HEK293 (cell line): ENCODE measurements around the gene HOXB7.

ENCODE experiments used
- BCL11A ChIP-seq: fragments of 450-650 bp; formaldehyde crosslinking; IDR thresholded peaks from 2 replicates; pipeline ENCODE4 v1.5.1; 2016; ENCODE audit warnings: low read depth, missing biosample characterization, missing genetic modification characterization
- BCL11B ChIP-seq: fragments of 450-650 bp; formaldehyde crosslinking; IDR thresholded peaks from 2 replicates; pipeline ENCODE4 v1.5.1; 2016; ENCODE audit warnings: low read depth, missing biosample characterization, missing genetic modification characterization
- CTCF ChIP-seq: fragments of 450-650 bp; formaldehyde crosslinking; IDR thresholded peaks from 2 replicates; pipeline ENCODE4 v1.5.1; 2016; ENCODE audit warnings: missing biosample characterization, missing genetic modification characterization
- MZF1 ChIP-seq: fragments of 450-650 bp; formaldehyde crosslinking; IDR thresholded peaks from 2 replicates; pipeline ENCODE4 v1.5.1; 2017; ENCODE audit warnings: missing biosample characterization, missing genetic modification characterization, borderline replicate concordance
- OSR2 ChIP-seq: fragments of 450-650 bp; formaldehyde crosslinking; IDR thresholded peaks from 2 replicates; pipeline ENCODE4 v1.5.1; 2016; ENCODE audit warnings: missing biosample characterization, missing genetic modification characterization
- OVOL3 ChIP-seq: fragments of 450-650 bp; formaldehyde crosslinking; IDR thresholded peaks from 2 replicates; pipeline ENCODE4 v1.5.1; 2016; ENCODE audit warnings: missing biosample characterization, missing genetic modification characterization
- SCRT1 ChIP-seq: fragments of 450-650 bp; formaldehyde crosslinking; IDR thresholded peaks from 2 replicates; pipeline ENCODE4 v1.5.1; 2016; ENCODE audit warnings: missing biosample characterization, missing genetic modification characterization, borderline replicate concordance
- SETDB1 ChIP-seq: IDR thresholded peaks from one replicate; pipeline ENCODE4 v1.6.1; 2017; ENCODE audit warnings: mild to moderate bottlenecking, low read length, moderate library complexity, mixed read lengths; ENCODE audit not compliant: insufficient read length
- TCF7L2 ChIP-seq: IDR thresholded peaks from 2 replicates; pipeline ENCODE4 v1.6.1; 2011; ENCODE audit warnings: low read depth, mild to moderate bottlenecking, inconsistent platforms, low read length, moderate library complexity, borderline replicate concordance
- ZFP37 ChIP-seq: fragments of 450-650 bp; formaldehyde crosslinking; IDR thresholded peaks from 2 replicates; pipeline ENCODE4 v1.5.1; 2016; ENCODE audit warnings: missing biosample characterization, missing genetic modification characterization
- ZNF10 ChIP-seq: fragments of 450-650 bp; formaldehyde crosslinking; IDR thresholded peaks from 2 replicates; pipeline ENCODE4 v1.5.1; 2017; ENCODE audit warnings: missing biosample characterization, missing genetic modification characterization
- ZNF133 ChIP-seq: fragments of 450-650 bp; formaldehyde crosslinking; IDR thresholded peaks from 2 replicates; pipeline ENCODE4 v1.5.1; 2016; ENCODE audit warnings: missing biosample characterization, missing genetic modification characterization
- ZNF140 ChIP-seq: fragments of 450-650 bp; formaldehyde crosslinking; IDR thresholded peaks from 2 replicates; pipeline ENCODE4 v1.5.1; 2016; ENCODE audit warnings: missing biosample characterization, missing genetic modification characterization
- ZNF155 ChIP-seq: fragments of 450-650 bp; formaldehyde crosslinking; IDR thresholded peaks from 2 replicates; pipeline ENCODE4 v1.5.1; 2016; ENCODE audit warnings: missing biosample characterization, missing genetic modification characterization
- ZNF16 ChIP-seq: fragments of 450-650 bp; formaldehyde crosslinking; IDR thresholded peaks from 2 replicates; pipeline ENCODE4 v1.5.1; 2016; ENCODE audit warnings: low read depth, missing biosample characterization, missing genetic modification characterization
- ZNF19 ChIP-seq: fragments of 450-650 bp; formaldehyde crosslinking; IDR thresholded peaks from 2 replicates; pipeline ENCODE4; 2016; ENCODE audit warnings: missing biosample characterization, missing genetic modification characterization, low read depth
- ZNF2 ChIP-seq: fragments of 450-650 bp; formaldehyde crosslinking; IDR thresholded peaks from 2 replicates; pipeline ENCODE4 v1.5.1; 2016; ENCODE audit warnings: missing biosample characterization, missing genetic modification characterization
- ZNF214 ChIP-seq: fragments of 450-650 bp; formaldehyde crosslinking; IDR thresholded peaks from 2 replicates; pipeline ENCODE4 v1.5.1; 2017; ENCODE audit warnings: missing biosample characterization, mild to moderate bottlenecking, missing genetic modification characterization, borderline replicate concordance
- ZNF223 ChIP-seq: fragments of 450-650 bp; formaldehyde crosslinking; IDR thresholded peaks from 2 replicates; pipeline ENCODE4 v1.5.1; 2016; ENCODE audit warnings: missing biosample characterization, missing genetic modification characterization
- ZNF23 ChIP-seq: fragments of 450-650 bp; formaldehyde crosslinking; IDR thresholded peaks from 2 replicates; pipeline ENCODE4 v1.5.1; 2016; ENCODE audit warnings: missing biosample characterization, missing genetic modification characterization, borderline replicate concordance
- ZNF239 ChIP-seq: fragments of 450-650 bp; formaldehyde crosslinking; IDR thresholded peaks from 2 replicates; pipeline ENCODE4 v1.5.1; 2016; ENCODE audit warnings: missing biosample characterization, missing genetic modification characterization
- ZNF274 ChIP-seq, 2 experiments: fragments of 200-500 bp in 1 of 2; fragments of 450-650 bp in 1 of 2; sonication (Bioruptor generic) in 1 of 2; formaldehyde crosslinking in 1 of 2; IDR thresholded peaks; 2 replicates each; pipeline versions ENCODE4 v1.5.1 to v1.6.1; 2014 to 2016; ENCODE audit warnings: borderline replicate concordance in 1 of 2, inconsistent platforms in 1 of 2, low read length in 1 of 2, missing biosample characterization in 1 of 2, missing genetic modification characterization in 1 of 2
- ZNF354C ChIP-seq: fragments of 450-650 bp; formaldehyde crosslinking; IDR thresholded peaks from 2 replicates; pipeline ENCODE4 v1.5.1; 2016; ENCODE audit warnings: missing biosample characterization, missing genetic modification characterization, low read depth, borderline replicate concordance
- ZNF580 ChIP-seq: fragments of 450-650 bp; formaldehyde crosslinking; IDR thresholded peaks from 2 replicates; pipeline ENCODE4 v1.5.1; 2016; ENCODE audit warnings: missing biosample characterization, missing genetic modification characterization
- ZNF596 ChIP-seq: fragments of 450-650 bp; IDR thresholded peaks from 2 replicates; pipeline ENCODE4 v1.5.0; 2018; ENCODE audit warnings: missing biosample characterization, mild to moderate bottlenecking, missing genetic modification characterization, moderate library complexity
- ZNF600 ChIP-seq: fragments of 450-650 bp; formaldehyde crosslinking; IDR thresholded peaks from 2 replicates; pipeline ENCODE4 v1.5.1; 2016; ENCODE audit warnings: missing biosample characterization, missing genetic modification characterization
- ZNF670 ChIP-seq: fragments of 450-650 bp; formaldehyde crosslinking; IDR thresholded peaks from 2 replicates; pipeline ENCODE4 v1.5.1; 2016; ENCODE audit warnings: missing biosample characterization, missing genetic modification characterization, low read depth
- ZNF704 ChIP-seq: fragments of 450-650 bp; formaldehyde crosslinking; IDR thresholded peaks from 2 replicates; pipeline ENCODE4 v1.5.1; 2016; ENCODE audit warnings: missing biosample characterization, missing genetic modification characterization
- ZNF76 ChIP-seq: fragments of 450-650 bp; formaldehyde crosslinking; IDR thresholded peaks from 2 replicates; pipeline ENCODE4; 2016; ENCODE audit warnings: low read depth, missing biosample characterization, missing genetic modification characterization, borderline replicate concordance
- ZNF791 ChIP-seq: fragments of 450-650 bp; formaldehyde crosslinking; IDR thresholded peaks from 2 replicates; pipeline ENCODE4 v1.5.1; 2016; ENCODE audit warnings: missing biosample characterization, missing genetic modification characterization
- ZNF830 ChIP-seq: fragments of 450-650 bp; IDR thresholded peaks from 2 replicates; pipeline ENCODE4 v1.5.0; 2018; ENCODE audit warnings: missing biosample characterization, missing genetic modification characterization, low read depth, mild to moderate bottlenecking, moderate library complexity
- ZNF843 ChIP-seq: fragments of 450-650 bp; formaldehyde crosslinking; IDR thresholded peaks from 2 replicates; pipeline ENCODE4 v1.5.1; 2016; ENCODE audit warnings: missing biosample characterization, missing genetic modification characterization
- ZSCAN23 ChIP-seq: fragments of 450-650 bp; formaldehyde crosslinking; IDR thresholded peaks from 2 replicates; pipeline ENCODE4 v1.5.1; 2016; ENCODE audit warnings: missing biosample characterization, missing genetic modification characterization
- TF ChIP-seq, protein P1 (sequence below): fragments of 450-650 bp; formaldehyde crosslinking; IDR thresholded peaks from 2 replicates; pipeline ENCODE4 v1.5.1; 2016; ENCODE audit warnings: missing biosample characterization, missing genetic modification characterization

The HOXB7 gene

DNA sequence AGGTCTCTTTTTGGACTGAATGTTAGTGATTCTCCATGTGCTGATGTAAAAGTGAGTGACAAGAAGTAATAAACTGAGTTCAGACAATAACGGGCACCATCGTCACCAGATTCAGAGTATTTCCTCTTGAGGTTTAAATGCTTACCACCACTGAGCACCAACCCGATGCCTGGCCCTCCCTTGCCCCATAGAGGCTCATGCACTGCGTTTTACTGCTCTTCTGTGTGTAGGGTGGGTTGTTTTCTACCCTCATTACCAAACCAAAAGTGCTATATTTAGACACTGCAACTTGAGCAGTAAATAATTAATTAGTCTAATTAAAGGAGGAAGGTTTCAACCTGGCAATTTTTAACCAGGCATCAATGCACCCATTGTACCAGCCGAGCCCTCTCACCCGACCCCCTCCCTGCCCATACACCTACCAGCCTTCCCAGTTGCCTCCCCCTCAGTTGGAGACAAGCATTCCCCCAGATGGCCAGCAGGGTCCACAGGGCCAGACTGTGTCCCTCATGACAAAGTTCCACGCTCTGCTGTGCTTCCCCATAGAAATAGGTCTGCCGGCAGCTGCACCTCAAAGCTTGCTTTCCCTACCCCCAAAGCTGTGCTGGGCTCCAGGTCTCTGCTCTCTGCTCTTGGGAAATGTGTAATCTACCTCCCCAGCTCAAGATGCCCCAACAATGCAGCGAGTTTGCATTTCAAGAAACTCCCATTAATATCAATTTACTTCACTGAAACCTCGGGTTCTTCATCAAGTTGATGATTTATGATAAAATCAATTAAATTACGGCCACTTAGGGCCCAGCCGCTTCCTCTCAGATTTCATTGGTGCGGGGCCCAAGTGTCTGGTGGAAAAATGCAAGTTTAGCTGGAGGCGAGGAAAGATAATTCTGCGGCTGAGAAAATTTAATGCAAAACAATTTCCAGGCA is 48.7 kb downstream of the HOXB7 start (continued):
- TF ChIP-seq CTCF (tag by site-specific recombination) (peak; percentile 29; the same call in 1 of the 2 replicates), SETDB1 (no peak), ZFP37 (tag by site-specific recombination) (no peak), ZNF223 (no peak; the same call in 1 of the 2 replicates), ZNF2 (no peak; the same call in 1 of the 2 replicates), ZNF354C (tag by site-specific recombination) (no peak), ZNF843 (tag by site-specific recombination) (peak; percentile 96), ZNF830 (tag by site-specific recombination) (no peak), ZNF600 (tag by site-specific recombination) (no peak; the same call in 1 of the 2 replicates), ZNF214 (tag by site-specific recombination) (no peak), BCL11A (tag by site-specific recombination) (0 out of 2 replicates have a peak, but pooled peaks have one; percentile 14), TCF7L2 (no peak), ZNF76 (no peak), ZNF704 (tag by site-specific recombination) (no peak), MZF1 (tag by site-specific recombination) (peak; percentile 88; the same call in 1 of the 2 replicates), ZNF274 (IDR thresholded peaks at IDR 0.05; ENCODE audit: low read length) (no peak), ZNF274 (tag by site-specific recombination; IDR thresholded peaks at IDR 0.05; ENCODE audit: borderline replicate concordance) (no peak), OVOL3 (tag by site-specific recombination) (0 out of 2 replicates have a peak, but pooled peaks have one; percentile 35), ZNF791 (tag by site-specific recombination) (no peak), BCL11B (tag by site-specific recombination) (no peak; the same call in 1 of the 2 replicates), OSR2 (tag by site-specific recombination) (peak; percentile 82), ZNF580 (tag by site-specific recombination) (peak; percentile 78), ZSCAN23 (tag by site-specific recombination) (no peak), SCRT1 (no peak), ZNF596 (peak; percentile 71; the same call in 1 of the 2 replicates), ZNF19 (tag by site-specific recombination) (no peak), ZNF10 (tag by site-specific recombination) (no peak), ZNF16 (tag by site-specific recombination) (no peak), ZNF133 (tag by site-specific recombination) (no peak), ZNF155 (no peak), ZNF670 (tag by site-specific recombination) (no peak), ZNF140 (tag by site-specific recombination) (no peak), ZNF239 (tag by site-specific recombination) (no peak), ZNF23 (tag by site-specific recombination) (no peak)
- TF ChIP-seq, protein P1, sequence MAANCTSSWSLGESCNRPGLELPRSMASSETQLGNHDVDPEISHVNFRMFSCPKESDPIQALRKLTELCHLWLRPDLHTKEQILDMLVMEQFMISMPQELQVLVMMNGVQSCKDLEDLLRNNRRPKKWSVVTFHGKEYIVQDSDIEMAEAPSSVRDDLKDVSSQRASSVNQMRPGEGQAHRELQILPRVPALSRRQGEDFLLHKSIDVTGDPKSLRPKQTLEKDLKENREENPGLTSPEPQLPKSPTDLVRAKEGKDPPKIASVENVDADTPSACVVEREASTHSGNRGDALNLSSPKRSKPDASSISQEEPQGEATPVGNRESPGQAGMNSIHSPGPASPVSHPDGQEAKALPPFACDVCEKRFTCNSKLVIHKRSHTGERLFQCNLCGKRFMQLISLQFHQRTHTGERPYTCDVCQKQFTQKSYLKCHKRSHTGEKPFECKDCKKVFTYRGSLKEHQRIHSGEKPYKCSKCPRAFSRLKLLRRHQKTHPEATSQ (tag by site-specific recombination): no peak
